ENCODE data around the gene AGAP6.
"Not testable (repeated sequence)": the region's sequence is repeated elsewhere in the genome, so short reads cannot be mapped to it uniquely, and the experiment has no call there.

DNA sequence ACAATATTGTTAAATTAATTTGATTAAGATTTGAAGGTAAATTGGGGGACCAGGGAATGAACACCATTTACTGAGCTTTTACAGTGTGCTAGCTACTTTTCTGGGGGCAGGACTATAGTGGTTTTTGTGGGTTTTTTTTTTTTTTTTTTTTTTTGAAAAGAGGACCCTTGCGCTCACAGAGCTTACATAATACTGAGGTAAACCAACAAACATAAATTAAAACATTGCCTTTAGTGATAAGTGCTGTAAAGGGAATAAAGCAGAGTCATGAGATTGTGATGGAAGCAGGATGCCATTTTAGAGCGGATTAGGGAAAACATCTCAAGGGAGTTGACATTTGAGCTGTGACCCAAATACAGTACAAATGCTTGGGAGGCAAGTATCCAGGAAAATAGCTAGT lies 44.6 kb upstream of the AGAP6 start:
- not testable (repeated sequence) for TF ChIP-seq EZH2 (IDR thresholded peaks at IDR 0.05; ENCODE audit: borderline replicate concordance, low read length)
- TF ChIP-seq, protein P1, sequence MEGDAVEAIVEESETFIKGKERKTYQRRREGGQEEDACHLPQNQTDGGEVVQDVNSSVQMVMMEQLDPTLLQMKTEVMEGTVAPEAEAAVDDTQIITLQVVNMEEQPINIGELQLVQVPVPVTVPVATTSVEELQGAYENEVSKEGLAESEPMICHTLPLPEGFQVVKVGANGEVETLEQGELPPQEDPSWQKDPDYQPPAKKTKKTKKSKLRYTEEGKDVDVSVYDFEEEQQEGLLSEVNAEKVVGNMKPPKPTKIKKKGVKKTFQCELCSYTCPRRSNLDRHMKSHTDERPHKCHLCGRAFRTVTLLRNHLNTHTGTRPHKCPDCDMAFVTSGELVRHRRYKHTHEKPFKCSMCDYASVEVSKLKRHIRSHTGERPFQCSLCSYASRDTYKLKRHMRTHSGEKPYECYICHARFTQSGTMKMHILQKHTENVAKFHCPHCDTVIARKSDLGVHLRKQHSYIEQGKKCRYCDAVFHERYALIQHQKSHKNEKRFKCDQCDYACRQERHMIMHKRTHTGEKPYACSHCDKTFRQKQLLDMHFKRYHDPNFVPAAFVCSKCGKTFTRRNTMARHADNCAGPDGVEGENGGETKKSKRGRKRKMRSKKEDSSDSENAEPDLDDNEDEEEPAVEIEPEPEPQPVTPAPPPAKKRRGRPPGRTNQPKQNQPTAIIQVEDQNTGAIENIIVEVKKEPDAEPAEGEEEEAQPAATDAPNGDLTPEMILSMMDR (IDR thresholded peaks at IDR 0.05; ENCODE audit: low read length): not testable (repeated sequence)

Measured in OCI-LY1 (cell line).